ENCODE data around the gene FASTK.
"Not testable (repeated sequence)": the region's sequence is repeated elsewhere in the genome, so short reads cannot be mapped to it uniquely, and the experiment has no call there.

Gene FASTK

GRCh38 chr7:151045262-151045661 lies 35.3 kb downstream of the FASTK start:
- no peak overlapping the region for H2AFZ ChIP-seq (ENCODE audit: low read depth, low read length)
- H3K27me3 ChIP-seq (ENCODE audit: insufficient read depth, low read length), result no peaks in the 10 kb centered on the region
- no peak overlapping the region for H3K4me3 ChIP-seq (ENCODE audit: low read length)
- no peaks in the 10 kb centered on the region for H3K9me3 ChIP-seq (ENCODE audit: low read length)
- no peaks in the 10 kb centered on the region for H3K4me1 ChIP-seq (ENCODE audit: insufficient read depth, low read length)
- peaks cover 4% of the 10 kb centered on the region for H3K36me3 ChIP-seq (ENCODE audit: insufficient read depth, low read length)

- Histone ChIP-seq H2AFZ (ENCODE audit: low read depth, low read length) (no peak overlapping the region), H3K4me1 (ENCODE audit: insufficient read depth, low read length) (peaks cover 7% of the 10 kb centered on the region), H3K36me3 (ENCODE audit: insufficient read depth, low read length) (peaks cover 4% of the 10 kb centered on the region), H3K27me3 (ENCODE audit: insufficient read depth, low read length) (no peaks in the 10 kb centered on the region), H3K4me3 (ENCODE audit: low read length) (no peak overlapping the region), H3K9me3 (ENCODE audit: low read length) (no peaks in the 10 kb centered on the region)
Measured at GRCh38 chr7:151043959-151044358, 36.6 kb downstream of the FASTK start.

GRCh38 chr7:151043449-151043848 lies 37.2 kb downstream of the FASTK start:
- not testable (repeated sequence) for H3K36me3 ChIP-seq (ENCODE audit: insufficient read depth, low read length)

DNA sequence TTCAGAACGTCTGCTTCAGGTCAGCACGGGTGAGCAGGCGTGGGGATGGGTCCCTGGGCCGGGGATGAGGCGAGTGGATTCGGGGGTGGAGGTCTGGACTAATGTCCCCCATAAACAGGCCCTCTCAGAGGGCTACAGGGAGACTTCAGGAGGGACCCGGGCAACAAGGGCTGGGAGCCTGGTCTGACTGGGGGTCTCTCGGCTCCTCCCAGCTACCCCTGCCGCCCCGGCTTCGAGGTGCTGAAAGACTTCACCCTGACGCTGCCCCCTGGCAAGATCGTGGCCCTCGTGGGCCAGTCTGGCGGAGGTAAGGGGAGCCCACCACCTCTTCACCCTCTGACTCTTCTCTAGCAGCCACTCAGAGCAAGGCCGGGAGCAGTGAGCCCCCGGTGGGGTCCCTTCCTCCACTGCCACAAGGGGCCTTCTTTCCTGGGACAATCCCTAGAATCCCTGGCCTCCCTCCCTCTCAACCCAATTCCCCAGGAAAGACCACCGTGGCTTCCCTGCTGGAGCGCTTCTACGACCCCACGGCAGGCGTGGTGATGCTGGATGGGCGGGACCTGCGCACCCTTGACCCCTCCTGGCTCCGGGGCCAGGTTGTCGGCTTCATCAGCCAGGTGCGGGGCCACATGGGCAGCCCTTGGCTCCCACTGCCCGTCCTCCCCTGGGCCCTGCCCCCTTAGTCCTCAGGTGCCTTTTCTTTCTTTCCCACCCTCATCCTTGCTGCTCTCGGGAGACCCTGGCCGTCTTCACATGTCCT lies 39.8 kb downstream of the FASTK start:
- Histone ChIP-seq H2AFZ (ENCODE audit: low read depth, low read length) (no peak overlapping the region), H3K27me3 (ENCODE audit: insufficient read depth, low read length) (no peaks in the 10 kb centered on the region), H3K4me1 (ENCODE audit: insufficient read depth, low read length) (peaks cover 9% of the 10 kb centered on the region)

More at GRCh38 chr7:151043449-151043848, 37.2 kb downstream of the FASTK start:
- H3K4me1 ChIP-seq (ENCODE audit: insufficient read depth, low read length); H3K9me3 ChIP-seq (ENCODE audit: low read length); H3K27me3 ChIP-seq (ENCODE audit: insufficient read depth, low read length); H3K4me3 ChIP-seq (ENCODE audit: low read length); H2AFZ ChIP-seq (ENCODE audit: low read depth, low read length): not testable (repeated sequence)

DNA sequence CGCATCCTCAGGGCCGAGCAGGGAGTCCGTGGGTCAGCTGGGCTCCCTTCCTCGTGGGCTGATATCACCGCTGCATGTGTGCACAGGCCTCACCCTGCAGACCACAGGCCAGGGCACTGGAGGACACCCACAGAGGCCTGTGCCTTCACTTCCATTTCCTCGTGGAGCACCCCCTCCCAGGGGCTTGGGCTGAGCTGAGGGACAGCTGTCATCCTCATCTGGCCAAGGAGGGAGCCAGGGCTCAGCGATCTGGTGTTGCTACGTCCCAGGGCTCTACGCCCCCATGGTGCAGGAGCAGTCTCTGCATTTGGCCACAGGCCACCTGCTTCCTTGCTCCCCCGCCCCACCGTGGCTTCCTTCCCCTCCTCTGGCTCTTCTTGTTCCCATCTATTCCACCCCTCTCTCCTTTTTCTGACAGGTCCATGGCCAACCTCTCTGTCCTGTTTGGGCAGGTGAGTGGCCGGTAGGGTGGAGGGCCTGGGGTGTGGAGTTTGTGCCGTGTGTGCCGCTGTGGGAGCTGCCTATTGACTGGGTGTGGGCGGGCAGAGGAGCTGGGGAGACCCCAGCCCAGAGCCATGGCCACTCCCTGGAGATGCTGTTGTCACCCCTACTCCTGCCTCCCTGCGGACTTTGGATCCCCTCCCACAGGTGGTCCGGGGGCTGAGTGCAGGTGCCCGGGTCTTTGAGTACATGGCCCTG lies 40.6 kb downstream of the FASTK start:
- no peaks in the 10 kb centered on the region for H3K9me3 ChIP-seq (ENCODE audit: low read length)
- no peaks in the 10 kb centered on the region for H3K27me3 ChIP-seq (ENCODE audit: insufficient read depth, low read length)
- no peak overlapping the region for H3K4me3 ChIP-seq (ENCODE audit: low read length)
- peaks cover 9% of the 10 kb centered on the region for H3K4me1 ChIP-seq (ENCODE audit: insufficient read depth, low read length)
- no peak overlapping the region for H2AFZ ChIP-seq (ENCODE audit: low read depth, low read length)
- H3K36me3 ChIP-seq (ENCODE audit: insufficient read depth, low read length), result peaks cover 16% of the 10 kb centered on the region

More for the DNA sequence above, 39.8 kb downstream of the FASTK start:
- no peaks in the 10 kb centered on the region for H3K9me3 ChIP-seq (ENCODE audit: low read length)
- H3K4me3 ChIP-seq (ENCODE audit: low read length), result no peak overlapping the region
- H3K36me3 ChIP-seq (ENCODE audit: insufficient read depth, low read length), result peaks cover 11% of the 10 kb centered on the region

DNA sequence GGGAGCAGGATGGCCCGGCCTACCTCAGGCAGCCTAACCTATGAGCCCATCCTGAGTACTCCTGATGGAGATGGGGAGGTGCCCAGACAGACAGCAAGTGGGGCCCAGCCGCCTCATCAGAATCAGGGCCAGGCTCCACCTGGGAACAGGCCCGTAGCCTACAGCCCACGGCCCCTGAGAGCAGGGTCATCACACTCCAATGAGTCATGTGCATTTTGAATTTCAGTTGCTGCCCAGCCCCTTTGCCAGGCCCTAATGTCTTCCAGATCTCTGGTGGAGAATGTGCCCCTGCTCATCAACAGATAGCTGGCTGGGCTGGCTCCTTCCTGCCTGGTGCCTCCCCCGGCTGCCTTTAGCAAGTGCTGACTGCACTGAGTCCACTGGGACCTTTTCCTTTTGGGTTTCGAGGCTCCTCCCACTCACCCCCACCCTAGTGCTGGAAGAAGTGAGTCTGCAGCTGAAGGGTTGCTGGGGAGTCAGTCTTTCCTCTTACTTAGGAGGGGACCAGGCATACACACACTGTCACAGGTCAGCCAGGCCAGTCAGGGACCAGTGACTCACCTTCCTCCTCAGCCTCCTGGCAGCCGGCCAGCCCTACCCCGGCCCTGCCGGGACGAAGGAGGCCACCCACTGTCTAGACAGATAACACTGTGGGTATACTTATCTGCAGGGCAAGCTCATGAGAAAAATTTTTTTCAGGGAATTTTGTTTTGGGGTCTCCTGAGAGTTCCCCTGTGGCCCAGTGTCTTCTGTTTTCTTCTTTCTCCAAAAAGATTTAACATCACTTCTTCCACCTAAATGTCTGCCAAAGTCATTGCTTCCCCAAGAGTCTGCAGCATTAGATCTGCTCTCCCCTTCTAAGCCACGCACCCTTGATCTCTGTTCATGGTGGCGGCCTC lies 41.4 kb downstream of the FASTK start:
- Histone ChIP-seq H3K36me3 (ENCODE audit: insufficient read depth, low read length) (peaks cover 17% of the 10 kb centered on the region), H3K4me1 (ENCODE audit: insufficient read depth, low read length) (peaks cover 9% of the 10 kb centered on the region), H3K27me3 (ENCODE audit: insufficient read depth, low read length) (no peaks in the 10 kb centered on the region), H3K9me3 (ENCODE audit: low read length) (no peaks in the 10 kb centered on the region), H2AFZ (ENCODE audit: low read depth, low read length) (no peak overlapping the region), H3K4me3 (ENCODE audit: low read length) (no peak overlapping the region)

DNA sequence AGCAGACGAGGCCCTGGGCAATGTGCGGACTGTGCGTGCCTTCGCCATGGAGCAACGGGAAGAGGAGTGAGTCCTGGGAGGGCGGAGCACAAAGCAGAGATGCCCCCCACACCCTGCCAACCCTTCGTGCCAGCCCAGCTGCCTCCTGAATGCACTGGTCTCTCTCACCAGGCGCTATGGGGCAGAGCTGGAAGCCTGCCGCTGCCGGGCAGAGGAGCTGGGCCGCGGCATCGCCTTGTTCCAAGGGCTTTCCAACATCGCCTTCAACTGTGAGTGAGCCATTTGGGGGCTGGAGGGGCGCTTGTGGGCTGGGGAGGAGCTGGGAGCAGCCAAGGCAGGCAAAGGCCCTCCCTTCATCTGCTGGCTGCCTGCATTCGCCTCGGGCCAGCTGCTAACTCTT lies 44.7 kb downstream of the FASTK start:
- no peak overlapping the region for H3K4me3 ChIP-seq (ENCODE audit: low read length)
- H3K36me3 ChIP-seq (ENCODE audit: insufficient read depth, low read length), result peaks cover 14% of the 10 kb centered on the region
- no peaks in the 10 kb centered on the region for H3K27me3 ChIP-seq (ENCODE audit: insufficient read depth, low read length)
- H3K9me3 ChIP-seq (ENCODE audit: low read length), result no peaks in the 10 kb centered on the region
- H2AFZ ChIP-seq (ENCODE audit: low read depth, low read length), result no peak overlapping the region
- peaks cover 9% of the 10 kb centered on the region for H3K4me1 ChIP-seq (ENCODE audit: insufficient read depth, low read length)

GRCh38 chr7:151035026-151035717 lies 45.4 kb downstream of the FASTK start:
- Histone ChIP-seq H3K4me3 (ENCODE audit: low read length) (no peak overlapping the region), H3K36me3 (ENCODE audit: insufficient read depth, low read length) (peaks cover 14% of the 10 kb centered on the region), H3K9me3 (ENCODE audit: low read length) (no peaks in the 10 kb centered on the region), H2AFZ (ENCODE audit: low read depth, low read length) (no peak overlapping the region), H3K27me3 (ENCODE audit: insufficient read depth, low read length) (no peaks in the 10 kb centered on the region), H3K4me1 (ENCODE audit: insufficient read depth, low read length) (peaks cover 9% of the 10 kb centered on the region)

GRCh38 chr7:151034312-151035025 lies 46.1 kb downstream of the FASTK start:
- H3K36me3 ChIP-seq (ENCODE audit: insufficient read depth, low read length), result peaks cover 14% of the 10 kb centered on the region
- no peaks in the 10 kb centered on the region for H3K27me3 ChIP-seq (ENCODE audit: insufficient read depth, low read length)
- no peak overlapping the region for H3K4me3 ChIP-seq (ENCODE audit: low read length)
- no peaks in the 10 kb centered on the region for H3K9me3 ChIP-seq (ENCODE audit: low read length)
- H3K4me1 ChIP-seq (ENCODE audit: insufficient read depth, low read length), result peaks cover 5% of the 10 kb centered on the region
- no peak overlapping the region for H2AFZ ChIP-seq (ENCODE audit: low read depth, low read length)

GRCh38 chr7:151033864-151034249 lies 46.8 kb downstream of the FASTK start:
- no peak overlapping the region for H3K4me3 ChIP-seq (ENCODE audit: low read length)
- peaks cover 14% of the 10 kb centered on the region for H3K36me3 ChIP-seq (ENCODE audit: insufficient read depth, low read length)
- H3K27me3 ChIP-seq (ENCODE audit: insufficient read depth, low read length), result no peaks in the 10 kb centered on the region
- peaks cover 4% of the 10 kb centered on the region for H3K4me1 ChIP-seq (ENCODE audit: insufficient read depth, low read length)
- H2AFZ ChIP-seq (ENCODE audit: low read depth, low read length), result no peak overlapping the region
- no peaks in the 10 kb centered on the region for H3K9me3 ChIP-seq (ENCODE audit: low read length)

DNA sequence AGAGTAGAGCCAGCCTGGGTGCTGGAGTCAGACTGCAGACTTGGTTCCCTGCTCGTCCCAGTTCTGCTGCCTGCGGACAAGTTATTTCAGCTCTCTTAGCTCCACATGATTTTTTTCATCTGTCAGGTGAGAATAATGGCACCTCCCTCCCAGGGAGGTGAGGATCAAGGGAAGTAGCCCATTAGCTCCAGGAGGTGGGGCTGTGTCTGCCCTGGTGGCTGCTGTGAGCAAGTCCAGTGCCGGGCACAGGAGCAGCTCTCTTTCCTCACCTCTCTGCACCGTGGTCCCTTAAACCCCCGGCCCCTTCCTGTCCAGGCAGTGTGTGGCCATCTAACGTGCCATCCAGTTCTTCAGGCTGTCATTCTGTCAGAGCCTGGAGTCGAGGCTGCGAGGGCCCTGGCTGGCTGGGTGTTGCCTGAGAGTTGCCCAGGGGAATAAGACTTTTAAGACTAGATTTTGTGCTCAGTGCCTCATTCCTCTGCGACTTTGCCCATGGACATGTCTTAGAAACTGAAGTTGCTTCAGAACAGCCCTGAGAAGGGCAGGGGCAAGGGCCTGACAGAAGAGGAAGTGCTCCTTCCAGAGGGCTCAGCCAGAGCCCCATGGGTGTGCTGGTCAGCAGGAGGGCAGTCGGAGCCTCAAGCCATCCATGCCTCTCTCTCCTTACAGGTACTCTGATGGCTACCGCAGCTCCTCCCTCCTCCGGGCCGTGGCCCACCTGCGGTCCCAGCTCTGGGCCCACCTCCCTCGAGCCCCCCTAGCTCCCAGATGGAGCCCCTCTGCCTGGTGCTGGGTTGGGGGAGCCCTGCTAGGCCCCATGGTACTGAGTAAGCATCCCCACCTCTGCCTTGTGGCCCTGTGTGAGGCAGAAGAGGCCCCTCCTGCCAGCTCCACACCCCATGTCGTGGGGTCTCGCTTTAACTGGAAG lies 47.4 kb downstream of the FASTK start:
- no peak overlapping the region for H3K4me3 ChIP-seq (ENCODE audit: low read length)
- H3K4me1 ChIP-seq (ENCODE audit: insufficient read depth, low read length), result peaks cover 5% of the 10 kb centered on the region
- H3K9me3 ChIP-seq (ENCODE audit: low read length), result no peaks in the 10 kb centered on the region
- H2AFZ ChIP-seq (ENCODE audit: low read depth, low read length), result no peak overlapping the region
- H3K27me3 ChIP-seq (ENCODE audit: insufficient read depth, low read length), result no peaks in the 10 kb centered on the region
- H3K36me3 ChIP-seq (ENCODE audit: insufficient read depth, low read length), result peaks cover 14% of the 10 kb centered on the region

All from neuron (in vitro differentiated cells).